ENCODE measurements around the gene DCHS2.

DCHS2 gene

GRCh38 chr4:154194649-154195048 is 296.9 kb downstream of the DCHS2 start:
- H3K27ac Mint-ChIP-seq = no peak overlapping the region
- no peaks in the 10 kb centered on the region for H3K4me1 Mint-ChIP-seq
- no peaks in the 10 kb centered on the region for H3K27me3 Mint-ChIP-seq

GRCh38 chr4:154192585-154192984 is 299.0 kb downstream of the DCHS2 start:
- DNase-seq (no peak), ATAC-seq (replicated peaks) (no peak)
- Mint-ChIP-seq H3K27ac (no peak overlapping the region), H3K4me3 (no peak overlapping the region), H3K36me3 (no peaks in the 10 kb centered on the region), H3K9me3 (peaks cover 6 to 7% of the 10 kb centered on the region in 2 donors), H3K27me3 (no peaks in the 10 kb centered on the region), H3K4me1 (no peaks in the 10 kb centered on the region)

More at GRCh38 chr4:154194649-154195048, 296.9 kb downstream of the DCHS2 start:
- Mint-ChIP-seq H3K9me3 (peaks cover 4 to 6% of the 10 kb centered on the region in 2 donors), H3K4me3 (no peak overlapping the region), H3K36me3 (no peaks in the 10 kb centered on the region)
- DNase-seq (no peak), ATAC-seq (replicated peaks) (no peak)

- Mint-ChIP-seq H3K4me1 (no peaks in the 10 kb centered on the region), H3K27me3 (no peaks in the 10 kb centered on the region), H3K27ac (no peak overlapping the region), H3K4me3 (no peak overlapping the region), H3K9me3 (peaks cover 0 to 3% of the 10 kb centered on the region in 2 donors), H3K36me3 (no peaks in the 10 kb centered on the region)
- ATAC-seq (replicated peaks) (no peak), DNase-seq (no peak)
These were observed 302.3 kb downstream of the DCHS2 start for GRCh38 chr4:154189346-154189745.

DNA sequence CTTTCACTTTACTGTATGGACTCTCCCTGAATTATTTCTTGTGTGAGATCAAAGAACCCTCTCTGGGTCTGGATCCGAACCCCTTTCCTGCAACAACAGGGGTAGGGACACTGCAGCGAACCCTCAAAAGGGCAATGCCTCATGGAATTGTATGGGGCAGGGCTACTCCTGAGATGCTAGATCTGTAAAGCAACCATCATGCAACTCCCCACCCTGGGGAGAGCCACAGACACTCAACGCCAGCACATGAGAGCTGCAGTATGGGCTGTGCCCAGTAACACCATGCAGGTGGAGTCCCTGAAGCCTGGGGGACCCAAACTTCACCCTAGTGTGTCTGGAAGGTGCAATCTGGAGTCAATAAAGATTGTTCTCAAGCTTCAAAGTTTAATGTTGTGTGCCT is 304.7 kb downstream of the DCHS2 start:
- H3K27me3 Mint-ChIP-seq = no peaks in the 10 kb centered on the region
- ATAC-seq (replicated peaks) (no peak), DNase-seq (no peak)
- no peaks in the 10 kb centered on the region for H3K4me1 Mint-ChIP-seq
- no peaks in the 10 kb centered on the region for H3K36me3 Mint-ChIP-seq
- H3K9me3 Mint-ChIP-seq = peaks cover 0 to 3% of the 10 kb centered on the region in 2 donors
- H3K27ac Mint-ChIP-seq = no peak overlapping the region
- no peak overlapping the region for H3K4me3 Mint-ChIP-seq

GRCh38 chr4:154186035-154186434 is 305.6 kb downstream of the DCHS2 start:
- no peaks in the 10 kb centered on the region for H3K4me1 Mint-ChIP-seq
- no peaks in the 10 kb centered on the region for H3K36me3 Mint-ChIP-seq
- no peaks in the 10 kb centered on the region for H3K27me3 Mint-ChIP-seq
- DNase-seq (no peak), ATAC-seq (replicated peaks) (no peak)
- H3K9me3 Mint-ChIP-seq = peaks cover 0 to 3% of the 10 kb centered on the region in 2 donors
- H3K27ac Mint-ChIP-seq = no peak overlapping the region
- no peak overlapping the region for H3K4me3 Mint-ChIP-seq

DNA sequence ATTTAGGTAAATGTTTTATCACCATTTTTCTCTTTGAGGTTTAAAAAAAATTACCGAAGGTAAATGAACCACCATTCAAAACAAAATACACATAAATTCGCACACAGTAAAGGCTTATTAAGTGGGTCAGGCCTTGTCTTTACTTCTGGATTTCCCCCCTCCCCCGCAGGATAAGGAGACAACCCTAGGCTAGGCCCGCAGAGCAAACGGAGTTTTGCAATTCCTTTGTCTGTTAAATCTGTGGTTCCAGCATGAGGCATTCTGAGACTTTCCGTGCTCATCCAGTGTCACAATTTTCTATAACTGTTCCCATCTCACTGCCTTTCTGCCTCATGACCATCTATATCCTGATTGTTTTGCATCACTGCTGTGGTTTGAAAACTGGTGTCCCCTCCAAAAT is 307.4 kb downstream of the DCHS2 start:
- H3K27me3 Mint-ChIP-seq = no peaks in the 10 kb centered on the region
- ATAC-seq (replicated peaks) (no peak), DNase-seq (no peak)
- H3K4me1 Mint-ChIP-seq = no peaks in the 10 kb centered on the region
- no peak overlapping the region for H3K27ac Mint-ChIP-seq
- no peaks in the 10 kb centered on the region for H3K36me3 Mint-ChIP-seq
- no peak overlapping the region for H3K4me3 Mint-ChIP-seq
- H3K9me3 Mint-ChIP-seq = peaks cover 0 to 3% of the 10 kb centered on the region in 2 donors

DNA sequence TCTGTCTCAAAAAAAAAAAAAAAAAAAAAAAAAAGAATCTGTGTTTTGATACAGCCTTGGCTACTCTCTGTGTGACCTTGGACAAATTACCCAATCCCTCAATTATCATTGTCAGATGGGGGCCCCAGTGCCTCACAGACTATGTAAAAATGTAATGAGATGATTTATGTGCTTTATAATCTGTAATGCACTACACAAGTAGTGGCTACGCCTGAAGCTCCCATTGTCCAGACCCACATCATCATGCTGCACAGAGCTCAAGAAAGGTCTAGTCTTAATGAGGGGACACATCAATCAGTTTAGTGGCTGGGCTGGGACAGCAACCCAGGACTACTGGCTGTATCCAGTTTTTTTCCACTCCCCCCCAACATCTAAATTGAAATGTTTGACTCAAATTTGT is 308.3 kb downstream of the DCHS2 start:
- no peak overlapping the region for H3K27ac Mint-ChIP-seq
- no peaks in the 10 kb centered on the region for H3K4me1 Mint-ChIP-seq
- peaks cover 0 to 3% of the 10 kb centered on the region in 2 donors for H3K9me3 Mint-ChIP-seq
- H3K27me3 Mint-ChIP-seq = peaks cover 0 to 6% of the 10 kb centered on the region in 2 donors
- DNase-seq (no peak), ATAC-seq (replicated peaks) (no peak)
- no peaks in the 10 kb centered on the region for H3K36me3 Mint-ChIP-seq
- no peak overlapping the region for H3K4me3 Mint-ChIP-seq
